Neuronal stem cell (in vitro differentiated cells): Measurements from ENCODE around the gene ZNF653.

Source experiments
- DNase-seq: peaks from one replicate; pipeline ENCODE4 v3.0.0-alpha.2; 2013; ENCODE audit warnings: low spot score
- H2AFZ ChIP-seq: one replicate; pipeline ENCODE4 v1.6.1; 2013; ENCODE audit warnings: mild to moderate bottlenecking, low read length, inconsistent platforms
- H2AK5ac ChIP-seq: 2 replicates; pipeline ENCODE4 v1.6.1; 2013; ENCODE audit warnings: low read depth, mild to moderate bottlenecking, inconsistent platforms, low read length, moderate library complexity, mixed read lengths
- H2BK120ac ChIP-seq: 2 replicates; pipeline ENCODE4 v1.6.1; 2013; ENCODE audit warnings: low read depth, mild to moderate bottlenecking, inconsistent platforms, low read length, moderate library complexity, mixed read lengths
- H2BK12ac ChIP-seq: one replicate; pipeline ENCODE4 v1.6.1; 2013; ENCODE audit warnings: low read length, inconsistent platforms
- H2BK15ac ChIP-seq: 2 replicates; pipeline ENCODE4 v1.6.1; 2013; ENCODE audit warnings: mild to moderate bottlenecking, low read length, inconsistent platforms, mixed read lengths
- H2BK5ac ChIP-seq: one replicate; pipeline ENCODE4 v1.6.1; 2013; ENCODE audit warnings: inconsistent platforms, mild to moderate bottlenecking, low read length, moderate library complexity
- H3K14ac ChIP-seq: one replicate; pipeline ENCODE4 v1.6.1; 2013; ENCODE audit warnings: low read length, inconsistent platforms
- H3K18ac ChIP-seq: 2 replicates; pipeline ENCODE4 v1.6.1; 2013; ENCODE audit warnings: low read length, inconsistent platforms
- H3K23ac ChIP-seq: 2 replicates; pipeline ENCODE4 v1.6.1; 2013; ENCODE audit warnings: low read depth, mild to moderate bottlenecking, mixed read lengths, low read length, inconsistent platforms; ENCODE audit not compliant: poor library complexity
- H3K27ac ChIP-seq: replicated peaks from 3 replicates; pipeline ENCODE4 v1.5.1; 2013; ENCODE audit warnings: low read length, inconsistent platforms
- H3K27me3 ChIP-seq, 3 experiments: 2 replicates each; pipeline ENCODE4 v1.6.1; 2013; ENCODE audit warnings: low read length in 3 of 3, mild to moderate bottlenecking in 2 of 3, inconsistent platforms in 1 of 3, low read depth in 1 of 3, mixed read lengths in 1 of 3, moderate library complexity in 1 of 3; ENCODE audit not compliant: control insufficient read depth in 3 of 3, insufficient read depth in 3 of 3
- H3K36me3 ChIP-seq, 2 donors: replicated peaks in 1 of 2; 2 replicates each; pipeline ENCODE4 v1.6.1; 2013; ENCODE audit warnings: low read length in 2 of 2; ENCODE audit not compliant: control insufficient read depth in 2 of 2, insufficient read depth in 2 of 2
- H3K4ac ChIP-seq: 2 replicates; pipeline ENCODE4 v1.6.1; 2013; ENCODE audit warnings: inconsistent platforms, mild to moderate bottlenecking, low read length, moderate library complexity
- H3K4me1 ChIP-seq, 2 donors: 1 replicate in 1 of 2; 2 replicates in 1 of 2; pipeline ENCODE4 v1.6.1; 2013; ENCODE audit warnings: low read length in 2 of 2, low read depth in 1 of 2; ENCODE audit not compliant: control insufficient read depth in 2 of 2, insufficient read depth in 1 of 2
- H3K4me2 ChIP-seq: one replicate; pipeline ENCODE4 v1.6.1; 2013; ENCODE audit warnings: mild to moderate bottlenecking, low read length, inconsistent platforms; ENCODE audit not compliant: insufficient read depth, poor library complexity, severe bottlenecking
- H3K4me3 ChIP-seq, 2 donors: 2 replicates each; pipeline ENCODE4 v1.5.1; 2013; ENCODE audit warnings: low read length in 2 of 2, mild to moderate bottlenecking in 2 of 2, inconsistent platforms in 1 of 2, moderate library complexity in 1 of 2
- H3K79me1 ChIP-seq: one replicate; pipeline ENCODE4 v1.6.1; 2013; ENCODE audit warnings: low read depth, mild to moderate bottlenecking, inconsistent platforms, low read length, moderate library complexity
- H3K9ac ChIP-seq: one replicate; pipeline ENCODE4 v1.6.1; 2013; ENCODE audit warnings: mild to moderate bottlenecking, low read depth, low read length, inconsistent platforms; ENCODE audit not compliant: poor library complexity
- H3K9me3 ChIP-seq, 2 donors: replicated peaks in 1 of 2; 2 replicates each; pipeline versions ENCODE3 to v1.6.1; 2013; ENCODE audit warnings: low read length in 2 of 2, mild to moderate bottlenecking in 2 of 2, inconsistent platforms in 1 of 2, low read depth in 1 of 2, mixed read lengths in 1 of 2, moderate library complexity in 1 of 2; ENCODE audit not compliant: control insufficient read depth in 2 of 2, insufficient read depth in 1 of 2
- H4K8ac ChIP-seq: one replicate; pipeline ENCODE4 v1.6.1; 2013; ENCODE audit warnings: low read depth, mild to moderate bottlenecking, inconsistent platforms, low read length, moderate library complexity
- H4K91ac ChIP-seq: one replicate; pipeline ENCODE4 v1.6.1; 2013; ENCODE audit warnings: low read length, low read depth, mild to moderate bottlenecking, inconsistent platforms; ENCODE audit not compliant: poor library complexity
- WGBS, 2 donors: extraction: QIAGEN DNeasy Blood & Tissue Kit; methylation state at CpG; one replicate each; pipeline ENCODE4 v1.1.7; 2013; ENCODE audit warnings: missing lambda C conversion rate in 2 of 2, mixed read lengths in 1 of 2; ENCODE audit not compliant: insufficient read length in 2 of 2, insufficient replicate concordance in 1 of 2; ENCODE audit errors: extremely low coverage in 2 of 2; 5-methylcytosine and 5-hydroxymethylcytosine counted together

Gene ZNF653

DNA sequence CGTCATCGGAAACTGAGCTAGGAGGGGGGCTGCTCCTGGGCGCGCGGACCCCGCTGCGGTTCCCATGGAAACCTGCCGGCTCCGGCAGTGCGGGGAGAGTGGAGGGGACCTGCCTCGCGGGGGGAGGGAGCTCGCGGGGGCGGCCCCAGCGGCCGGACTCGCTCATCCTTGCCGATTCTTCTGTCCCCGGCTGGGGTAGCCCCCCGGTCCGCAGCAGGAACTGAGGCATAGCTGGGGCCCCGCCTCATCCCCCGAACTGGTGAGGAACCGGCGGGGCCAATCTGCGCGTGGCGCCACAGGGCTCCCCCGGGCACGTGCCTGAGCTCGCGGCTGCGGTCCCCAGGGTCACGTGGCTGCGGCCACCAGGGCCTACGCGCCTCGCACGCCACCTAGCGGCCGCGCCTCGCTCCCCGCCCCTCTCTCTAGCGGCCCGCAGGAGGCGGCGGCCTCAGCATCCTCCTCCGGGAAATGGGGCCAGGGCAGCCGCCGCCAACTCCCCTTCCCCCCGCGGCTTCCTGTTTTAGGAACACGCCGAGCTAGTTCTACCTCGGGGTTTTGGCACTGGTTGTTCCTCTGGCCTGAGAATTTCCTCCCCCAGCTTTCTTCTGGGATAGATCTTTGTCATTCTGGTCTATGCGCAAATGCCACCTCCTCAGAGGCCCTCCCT lies 23.1 kb downstream of the ZNF653 start:
- peak overlapping the region; percentile 6 for H3K14ac ChIP-seq
- no peak overlapping the region for H3K27ac ChIP-seq
- peak overlapping the region; percentile 33 for H2BK15ac ChIP-seq
- WGBS, 2 donors, result no CpG with 5 or more reads among the region's 58 CpGs
- peak overlapping the region; percentile 90 for H3K18ac ChIP-seq
- H3K9ac ChIP-seq, result peak overlapping the region; percentile 44
- peak overlapping the region; percentile 65 for H3K4me2 ChIP-seq
- peaks cover 0 to 4% of the 10 kb centered on the region in 2 donors for H3K9me3 ChIP-seq
- H3K36me3 ChIP-seq, result peaks cover 3 to 20% of the 10 kb centered on the region in 2 donors
- no peak overlapping the region for H4K8ac ChIP-seq
- H2BK5ac ChIP-seq, result no peak overlapping the region
- no peak overlapping the region for H4K91ac ChIP-seq
- H2AK5ac ChIP-seq, result no peak overlapping the region
- no peak overlapping the region for H3K4ac ChIP-seq
- peaks cover 0 to 41% (median 16%) of the 10 kb centered on the region in 3 experiments for H3K27me3 ChIP-seq
- H2BK120ac ChIP-seq, result no peak overlapping the region
- no peak overlapping the region for H2BK12ac ChIP-seq
- peaks cover 0 to 5% of the 10 kb centered on the region in 2 donors for H3K4me1 ChIP-seq
- no peaks in the 10 kb centered on the region for H3K79me1 ChIP-seq
- peak overlapping the region; percentile 91 for H2AFZ ChIP-seq
- peak overlapping the region; percentile 42 to 45 for H3K4me3 ChIP-seq
- peak; percentile 67 for DNase-seq
- H3K23ac ChIP-seq, result peak overlapping the region; percentile 83

DNA sequence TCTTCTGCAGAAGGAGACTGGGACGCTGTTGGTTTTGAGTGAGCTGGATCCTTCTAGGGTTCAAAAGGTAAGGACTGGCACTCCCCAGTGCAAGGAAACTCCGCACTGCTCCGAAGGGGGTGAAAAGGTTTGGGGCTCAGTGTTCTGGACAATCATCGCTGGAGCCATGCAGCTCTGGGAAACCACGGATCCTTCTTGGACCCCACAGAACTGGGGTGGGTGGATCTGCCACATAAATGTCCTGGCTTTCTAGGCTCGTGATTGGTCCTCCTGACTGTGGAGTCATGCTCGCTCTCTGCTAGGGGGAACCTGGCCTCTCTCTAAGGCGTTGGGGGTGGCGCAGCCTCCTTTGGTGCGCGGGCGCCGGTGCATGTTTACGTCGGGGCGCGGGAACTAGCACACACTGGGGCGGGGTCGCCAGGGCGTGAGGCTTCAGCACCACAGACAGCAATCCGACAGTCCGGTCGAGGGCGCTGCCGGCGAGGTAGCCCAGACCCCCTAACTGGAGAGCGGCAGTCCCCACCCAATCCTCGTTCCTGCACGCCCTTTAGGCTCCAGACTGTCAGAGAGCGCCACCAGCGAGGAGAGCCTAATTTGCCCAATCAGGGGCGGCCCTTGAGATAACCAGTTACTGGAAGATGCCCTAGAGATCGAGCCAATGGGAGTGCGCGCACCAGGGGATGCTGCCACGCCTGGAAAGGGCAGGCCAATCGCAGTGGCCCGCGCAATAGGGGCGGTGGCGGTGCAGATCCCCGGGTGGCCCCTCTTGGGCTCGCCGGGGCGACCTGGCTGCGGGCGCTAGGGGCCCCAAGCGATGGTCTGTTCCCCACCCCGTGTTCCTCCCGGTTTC lies 23.9 kb downstream of the ZNF653 start:
- peak overlapping the region; percentile 33 for H2BK15ac ChIP-seq
- peak overlapping the region; percentile 91 for H2AFZ ChIP-seq
- no peak overlapping the region for H3K27ac ChIP-seq
- peaks cover 0 to 5% of the 10 kb centered on the region in 2 donors for H3K4me1 ChIP-seq
- H3K9me3 ChIP-seq, result peaks cover 0 to 4% of the 10 kb centered on the region in 2 donors
- peak; percentile 63 for DNase-seq
- peak overlapping the region; percentile 42 to 45 for H3K4me3 ChIP-seq
- H3K4me2 ChIP-seq, result peak overlapping the region; percentile 65
- peaks cover 1 to 28% of the 10 kb centered on the region in 2 donors for H3K36me3 ChIP-seq
- H4K8ac ChIP-seq, result no peak overlapping the region
- peak overlapping the region; percentile 44 for H3K9ac ChIP-seq
- H3K27me3 ChIP-seq, result peaks cover 0 to 41% (median 16%) of the 10 kb centered on the region in 3 experiments
- H2AK5ac ChIP-seq, result peak overlapping the region; percentile 3
- H3K23ac ChIP-seq, result peak overlapping the region; percentile 83
- H3K4ac ChIP-seq, result no peak overlapping the region
- H3K18ac ChIP-seq, result peak overlapping the region; percentile 90
- no peak overlapping the region for H2BK5ac ChIP-seq
- H4K91ac ChIP-seq, result no peak overlapping the region
- H3K79me1 ChIP-seq, result no peaks in the 10 kb centered on the region
- peak overlapping the region; percentile 6 for H3K14ac ChIP-seq
- no peak overlapping the region for H2BK12ac ChIP-seq
- no peak overlapping the region for H2BK120ac ChIP-seq
- WGBS, 2 donors, result no CpG with 5 or more reads among the region's 50 CpGs

- Histone ChIP-seq H4K8ac (no peak within 1 kb of the TSS), H3K4ac (no peak within 1 kb of the TSS), H3K27me3 (peaks cover 0 to 41% (median 16%) of the 10 kb centered on the region in 3 experiments), H3K9me3 (peaks cover 0 to 4% of the 10 kb centered on the region in 2 donors), H3K14ac (peak within 1 kb of the TSS; percentile 73), H3K23ac (peak within 1 kb of the TSS; percentile 90), H2BK12ac (no peak within 1 kb of the TSS), H3K4me2 (peak within 1 kb of the TSS; percentile 38), H2AFZ (peak within 1 kb of the TSS; percentile 91), H3K18ac (peak within 1 kb of the TSS; percentile 46), H2BK120ac (no peak within 1 kb of the TSS), H2AK5ac (peak within 1 kb of the TSS; percentile 3), H3K36me3 (peaks cover 0 to 32% of the 10 kb centered on the region in 2 donors), H4K91ac (no peak within 1 kb of the TSS), H3K4me3 (peak within 1 kb of the TSS in 1 of 2 donors; percentile 90), H2BK5ac (no peak within 1 kb of the TSS), H3K9ac (no peak within 1 kb of the TSS), H3K27ac (no peak within 1 kb of the TSS), H3K4me1 (peaks cover 0 to 5% of the 10 kb centered on the region in 2 donors), H3K79me1 (no peaks in the 10 kb centered on the region), H2BK15ac (no peak within 1 kb of the TSS)
- no peak for DNase-seq
- no CpG with 5 or more reads among the region's 77 CpGs for WGBS, 2 donors
Measured at GRCh38 chr19:11480715-11481533, 24.7 kb downstream of the ZNF653 start, which contains the start of gene ELAVL3. TSS of gene ELAVL3 (minus strand) at chr19:11481046. CDS start at chr19:11480608, 438 bp downstream.
